ENCODE results near the gene FKBP4. TPM values are rescaled to one million over a fixed set of nuclear protein-coding genes. Genes with fewer than 3 reads are reported as not detected.

FKBP4 gene
- total RNA-seq, 2 experiments from 2014 or later: 139 TPM

- DNase-seq: no peak
- no peak overlapping the region for H3K4me3 Mint-ChIP-seq
- CTCF ChIA-PET: interaction anchor here (0.6 kb wide), 1 partner anchor 96 kb away, joined by 3 read pairs; no protein-coding TSS in a partner anchor
- peak overlapping the region; percentile 22 for H3K27ac Mint-ChIP-seq
- no peaks in the 10 kb centered on the region for H3K27me3 Mint-ChIP-seq (ENCODE audit: low read depth)
- peaks cover 38% of the 10 kb centered on the region for H3K36me3 Mint-ChIP-seq (ENCODE audit: low read depth)
- H3K4me1 Mint-ChIP-seq (ENCODE audit: low read depth): peaks cover 12% of the 10 kb centered on the region
- H3K9me3 Mint-ChIP-seq: no peaks in the 10 kb centered on the region
- intact Hi-C loops (cut with micrococcal nuclease): no loop called here
These were observed 9.0 kb downstream of the FKBP4 start for GRCh38 chr12:2803635-2804392.

DNA sequence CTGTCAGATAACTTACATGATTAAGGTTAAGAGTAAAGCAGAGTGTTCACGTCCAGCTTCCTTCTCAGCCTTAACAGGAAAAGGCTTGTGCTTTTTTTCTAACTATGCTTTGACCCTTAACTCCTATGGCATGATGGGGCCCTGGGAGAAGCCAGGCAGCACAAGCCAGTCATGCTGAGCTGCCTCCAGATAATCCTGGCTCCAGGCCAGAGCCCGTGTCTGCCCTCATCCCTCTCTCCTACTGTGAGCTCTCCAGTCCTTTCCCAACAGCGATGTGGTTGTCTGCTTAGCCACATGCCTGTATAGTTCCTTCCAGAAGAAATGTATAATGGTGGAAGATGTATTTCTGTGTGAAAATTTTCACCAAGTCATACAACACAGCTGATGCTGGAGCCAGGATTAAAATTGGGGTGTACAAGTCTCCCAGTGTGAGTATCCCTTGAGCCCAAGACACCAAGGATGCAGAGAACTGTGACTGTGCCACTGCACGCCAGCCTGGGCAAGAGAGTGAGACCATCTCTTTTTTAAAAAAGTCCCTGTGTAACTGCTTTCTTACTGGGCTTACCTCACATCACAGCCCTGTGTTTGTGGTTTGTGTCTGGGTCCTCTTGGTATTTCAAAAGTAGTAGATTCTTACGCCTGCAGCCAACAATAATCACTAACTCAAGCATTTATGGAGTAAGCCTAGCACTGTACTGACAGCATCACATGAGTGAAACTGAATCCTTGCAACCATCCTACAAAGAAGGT, 9.8 kb downstream of the FKBP4 start:
- no peak for DNase-seq
- H3K9me3 Mint-ChIP-seq: no peaks in the 10 kb centered on the region
- H3K36me3 Mint-ChIP-seq (ENCODE audit: low read depth): peaks cover 31% of the 10 kb centered on the region
- intact Hi-C loops (cut with micrococcal nuclease): no loop called here
- H3K27ac Mint-ChIP-seq: peak overlapping the region; percentile 9
- CTCF ChIA-PET: no interaction called here
- H3K4me1 Mint-ChIP-seq (ENCODE audit: low read depth): peaks cover 8% of the 10 kb centered on the region
- H3K4me3 Mint-ChIP-seq: no peak overlapping the region
- no peaks in the 10 kb centered on the region for H3K27me3 Mint-ChIP-seq (ENCODE audit: low read depth)

DNA sequence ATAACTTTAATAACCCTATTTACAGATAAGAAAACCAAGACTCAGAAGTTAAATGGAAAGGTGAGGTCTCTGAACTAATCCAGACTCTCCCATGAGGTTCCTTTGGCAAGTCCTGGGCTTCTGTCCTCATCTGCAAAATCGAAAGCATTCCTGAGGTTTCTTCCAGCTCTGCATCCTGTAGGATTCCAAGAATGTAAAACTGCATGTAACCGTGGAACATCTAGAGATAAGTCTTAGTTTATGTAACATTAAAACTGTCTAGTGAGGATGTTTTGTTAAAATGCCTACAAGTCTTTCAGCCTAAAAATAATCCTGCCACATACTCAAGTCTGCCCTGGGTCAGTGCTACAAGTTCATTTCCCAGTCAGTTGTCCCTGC, 10.4 kb downstream of the FKBP4 start:
- Mint-ChIP-seq H3K4me1 (ENCODE audit: low read depth) (peaks cover 4% of the 10 kb centered on the region), H3K4me3 (no peak overlapping the region), H3K27ac (peak overlapping the region; percentile 6), H3K9me3 (no peaks in the 10 kb centered on the region), H3K36me3 (ENCODE audit: low read depth) (peaks cover 26% of the 10 kb centered on the region), H3K27me3 (ENCODE audit: low read depth) (no peaks in the 10 kb centered on the region)
- intact Hi-C loops (cut with micrococcal nuclease): no loop called here
- CTCF ChIA-PET: no interaction called here
- DNase-seq: no peak

DNA sequence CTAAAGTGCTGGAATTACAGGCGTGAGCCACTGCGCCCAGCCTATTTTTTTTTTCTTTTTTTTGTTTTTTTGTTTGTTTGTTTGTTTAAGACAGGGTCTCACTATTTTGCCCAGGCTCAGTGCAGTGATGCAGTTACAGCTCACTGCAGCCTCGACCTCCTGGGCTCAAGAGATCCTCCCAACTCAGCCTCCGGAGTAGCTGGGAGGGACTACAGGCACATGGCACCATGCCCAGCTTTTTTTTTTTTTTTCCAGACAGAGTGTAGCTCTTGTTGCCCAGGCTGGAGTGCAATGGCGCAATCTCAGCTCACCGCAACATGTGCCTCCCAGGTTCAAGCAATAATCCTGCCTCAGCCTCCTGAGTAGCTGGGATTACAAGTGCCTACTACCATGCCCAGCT, 11.9 kb downstream of the FKBP4 start:
- no peaks in the 10 kb centered on the region for H3K27me3 Mint-ChIP-seq (ENCODE audit: low read depth)
- peaks cover 21% of the 10 kb centered on the region for H3K36me3 Mint-ChIP-seq (ENCODE audit: low read depth)
- no peak overlapping the region for H3K4me3 Mint-ChIP-seq
- no peak for DNase-seq
- peaks cover 7% of the 10 kb centered on the region for H3K4me1 Mint-ChIP-seq (ENCODE audit: low read depth)
- H3K9me3 Mint-ChIP-seq: no peaks in the 10 kb centered on the region
- intact Hi-C loops (cut with micrococcal nuclease): no loop called here
- H3K27ac Mint-ChIP-seq: no peak overlapping the region
- CTCF ChIA-PET: no interaction called here

GRCh38 chr12:2811801-2812200, 17.0 kb downstream of the FKBP4 start:
- peaks cover 6% of the 10 kb centered on the region for H3K36me3 Mint-ChIP-seq (ENCODE audit: low read depth)

DNA sequence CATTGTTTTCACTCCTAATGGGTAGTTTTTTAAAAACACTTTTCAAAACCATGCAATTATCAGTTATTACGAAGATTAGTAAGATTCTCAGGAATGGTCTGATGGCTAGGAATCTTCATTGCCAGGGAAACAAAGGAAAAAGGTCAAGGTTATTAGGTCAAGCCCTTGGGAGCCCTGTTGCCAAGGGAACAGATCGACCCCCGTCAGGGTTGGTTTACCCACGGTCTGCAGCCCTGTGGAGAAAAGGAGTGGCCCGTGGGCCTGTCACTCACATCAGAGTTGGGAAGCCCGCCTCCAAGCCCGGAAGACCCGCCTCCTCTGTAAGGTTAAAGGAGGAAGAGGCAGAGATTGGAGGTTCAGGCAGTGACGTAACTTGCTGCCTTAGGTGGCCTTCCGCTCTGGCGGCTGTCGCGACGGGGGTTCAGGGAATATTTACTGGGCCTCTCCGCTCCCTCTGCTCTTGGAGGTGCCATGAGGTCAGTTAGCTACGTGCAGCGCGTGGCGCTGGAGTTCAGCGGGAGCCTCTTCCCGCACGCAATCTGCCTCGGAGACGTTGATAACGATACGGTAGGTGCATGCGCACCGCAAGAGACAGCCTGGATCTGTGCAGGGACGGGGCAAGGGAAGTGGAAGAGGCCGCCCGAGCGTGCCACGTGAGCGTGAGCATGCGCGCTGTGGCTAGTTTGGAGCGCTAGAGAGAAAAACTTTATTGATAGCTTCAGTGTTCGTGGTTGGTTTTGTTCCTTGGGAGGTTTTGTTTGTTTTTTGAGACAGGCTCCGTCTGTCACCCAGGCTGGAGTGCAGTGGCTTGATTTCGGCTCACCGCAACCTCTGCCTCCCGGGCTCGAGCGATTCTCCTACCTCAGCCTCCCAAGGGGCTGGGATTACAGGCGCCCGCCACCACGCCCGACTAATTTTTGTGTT, 17.8 kb downstream of the FKBP4 start, which contains the start of gene ITFG2:
ITFG2 (plus strand) TSS at position 379 of the 924 bp plus-strand sequence; CDS start at position 472, 93 bp downstream.
- CTCF ChIA-PET: interaction anchor here (0.5 to 2.1 kb wide), 4 partner anchors 14 to 100 kb away, joined by 5 to 10 read pairs (median 5); no protein-coding TSS in a partner anchor
- H3K4me3 Mint-ChIP-seq: peak within 1 kb of the TSS; percentile 99
- no peaks in the 10 kb centered on the region for H3K9me3 Mint-ChIP-seq
- peaks cover 9% of the 10 kb centered on the region for H3K36me3 Mint-ChIP-seq (ENCODE audit: low read depth)
- peak within 1 kb of the TSS; percentile 98 for H3K27ac Mint-ChIP-seq
- intact Hi-C loops (cut with micrococcal nuclease): loop anchor here (1.0 to 2.0 kb wide), 6 partner anchors 18 to 1016 kb away; partner anchors contain the start of genes FKBP4, FOXM1, RHNO1 and TULP3
- peak; percentile 98 for DNase-seq
- H3K4me1 Mint-ChIP-seq (ENCODE audit: low read depth): peaks cover 25% of the 10 kb centered on the region
- no peaks in the 10 kb centered on the region for H3K27me3 Mint-ChIP-seq (ENCODE audit: low read depth)

More at GRCh38 chr12:2811801-2812200, 17.0 kb downstream of the FKBP4 start:
- intact Hi-C loops (cut with micrococcal nuclease): loop anchor here (1.0 to 2.0 kb wide), 5 partner anchors 18 to 1015 kb away; partner anchors contain the start of genes FKBP4, FOXM1, RHNO1 and TULP3
- Mint-ChIP-seq H3K9me3 (no peaks in the 10 kb centered on the region), H3K27ac (peak overlapping the region; percentile 98), H3K4me1 (ENCODE audit: low read depth) (peaks cover 25% of the 10 kb centered on the region), H3K27me3 (ENCODE audit: low read depth) (no peaks in the 10 kb centered on the region), H3K4me3 (peak overlapping the region; percentile 99)
- CTCF ChIA-PET: interaction anchor here (0.6 to 2.1 kb wide), 2 partner anchors 13 to 139 kb away, joined by 3 to 10 read pairs; no protein-coding TSS in a partner anchor
- DNase-seq: no peak

GRCh38 chr12:2813214-2814185, 18.7 kb downstream of the FKBP4 start:
- CTCF ChIA-PET: interaction anchor here (0.7 to 2.1 kb wide), 7 partner anchors 12 to 228 kb away, joined by 3 to 10 read pairs (median 5); no protein-coding TSS in a partner anchor
- intact Hi-C loops (cut with micrococcal nuclease): loop anchor here (1.0 to 2.0 kb wide), 2 partner anchors 61 to 1017 kb away; no protein-coding TSS in a partner anchor
- no peaks in the 10 kb centered on the region for H3K27me3 Mint-ChIP-seq (ENCODE audit: low read depth)
- peak; percentile 72 for DNase-seq
- H3K4me3 Mint-ChIP-seq: peak overlapping the region; percentile 99
- H3K36me3 Mint-ChIP-seq (ENCODE audit: low read depth): peaks cover 15% of the 10 kb centered on the region
- peak overlapping the region; percentile 98 for H3K27ac Mint-ChIP-seq
- H3K4me1 Mint-ChIP-seq (ENCODE audit: low read depth): peaks cover 23% of the 10 kb centered on the region
- H3K9me3 Mint-ChIP-seq: no peaks in the 10 kb centered on the region

DNA sequence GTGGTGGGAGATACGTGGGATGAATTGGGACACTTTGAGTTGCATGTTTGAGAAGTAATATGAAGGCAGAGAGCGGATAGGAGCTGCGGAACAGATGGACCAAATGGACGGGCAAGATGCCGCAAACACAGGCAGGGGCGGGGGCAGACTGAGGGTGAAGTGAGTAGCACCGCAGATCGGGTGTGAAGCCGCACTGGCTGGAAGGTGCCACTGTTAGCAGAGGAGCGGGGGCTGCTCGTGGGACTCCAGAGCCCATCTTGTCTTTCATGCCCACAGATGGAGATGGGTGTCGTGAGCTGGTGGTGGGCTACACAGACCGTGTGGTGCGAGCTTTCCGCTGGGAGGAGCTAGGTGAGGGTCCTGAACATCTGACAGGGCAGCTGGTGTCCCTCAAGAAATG, 25.0 kb downstream of the FKBP4 start:
- H3K27ac Mint-ChIP-seq: no peak overlapping the region
- peaks cover 34% of the 10 kb centered on the region for H3K36me3 Mint-ChIP-seq (ENCODE audit: low read depth)
- intact Hi-C loops (cut with micrococcal nuclease): no loop called here
- peaks cover 8% of the 10 kb centered on the region for H3K4me1 Mint-ChIP-seq (ENCODE audit: low read depth)
- no peaks in the 10 kb centered on the region for H3K9me3 Mint-ChIP-seq
- H3K27me3 Mint-ChIP-seq (ENCODE audit: low read depth): no peaks in the 10 kb centered on the region
- DNase-seq: no peak
- CTCF ChIA-PET: interaction anchor here (0.6 kb wide), 1 partner anchor 125 kb away, joined by 4 read pairs; no protein-coding TSS in a partner anchor
- no peak overlapping the region for H3K4me3 Mint-ChIP-seq

GRCh38 chr12:2820432-2820831, 25.7 kb downstream of the FKBP4 start:
- CTCF ChIA-PET: interaction anchor here (0.6 kb wide), 1 partner anchor 125 kb away, joined by 4 read pairs; no protein-coding TSS in a partner anchor
- DNase-seq: no peak
- Mint-ChIP-seq H3K4me3 (no peak overlapping the region), H3K36me3 (ENCODE audit: low read depth) (peaks cover 37% of the 10 kb centered on the region), H3K27ac (no peak overlapping the region), H3K9me3 (no peaks in the 10 kb centered on the region), H3K27me3 (ENCODE audit: low read depth) (no peaks in the 10 kb centered on the region), H3K4me1 (ENCODE audit: low read depth) (peaks cover 3% of the 10 kb centered on the region)
- intact Hi-C loops (cut with micrococcal nuclease): no loop called here

GRCh38 chr12:2823483-2823882, 28.7 kb downstream of the FKBP4 start:
- peaks cover 31% of the 10 kb centered on the region for H3K36me3 Mint-ChIP-seq (ENCODE audit: low read depth)
- no peak overlapping the region for H3K27ac Mint-ChIP-seq
- H3K4me3 Mint-ChIP-seq: no peak overlapping the region
- DNase-seq: no peak
- H3K4me1 Mint-ChIP-seq (ENCODE audit: low read depth): no peaks in the 10 kb centered on the region
- intact Hi-C loops (cut with micrococcal nuclease): no loop called here
- H3K27me3 Mint-ChIP-seq (ENCODE audit: low read depth): no peaks in the 10 kb centered on the region
- CTCF ChIA-PET: no interaction called here
- H3K9me3 Mint-ChIP-seq: no peaks in the 10 kb centered on the region

GRCh38 chr12:2824541-2824940, 29.8 kb downstream of the FKBP4 start:
- Mint-ChIP-seq H3K27ac (no peak overlapping the region), H3K36me3 (ENCODE audit: low read depth) (peaks cover 30% of the 10 kb centered on the region), H3K4me3 (no peak overlapping the region), H3K4me1 (ENCODE audit: low read depth) (no peaks in the 10 kb centered on the region), H3K9me3 (no peaks in the 10 kb centered on the region), H3K27me3 (ENCODE audit: low read depth) (no peaks in the 10 kb centered on the region)
- intact Hi-C loops (cut with micrococcal nuclease): no loop called here
- no peak for DNase-seq
- CTCF ChIA-PET: interaction anchor here (0.6 to 2.0 kb wide), 2 partner anchors 11 to 100 kb away, joined by 3 to 5 read pairs; no protein-coding TSS in a partner anchor

Measured in activated naive CD4-positive, alpha-beta T cell treated with anti-CD3 and anti-CD28 coated beads for 36 hours (primary cell).